Mucosa of stomach (tissue), 1 donor: ENCODE data around the gene GK2.

Experiments used
- H3K27me3 ChIP-seq: one replicate; pipeline ENCODE4 v1.7.0; 2013; ENCODE audit warnings: mild to moderate bottlenecking, low read length; ENCODE audit not compliant: control insufficient read depth, insufficient read depth
- H3K36me3 ChIP-seq: one replicate; pipeline ENCODE4 v1.7.0; 2013; ENCODE audit warnings: low read length; ENCODE audit not compliant: control insufficient read depth, insufficient read depth
- H3K4me1 ChIP-seq: one replicate; pipeline ENCODE4 v1.7.0; 2013; ENCODE audit warnings: mild to moderate bottlenecking, low read length; ENCODE audit not compliant: control insufficient read depth, insufficient read depth
- H3K4me3 ChIP-seq: one replicate; pipeline ENCODE4 v1.7.0; 2013; ENCODE audit warnings: low read length
- H3K9ac ChIP-seq: one replicate; pipeline ENCODE4 v1.7.0; 2013; ENCODE audit warnings: mild to moderate bottlenecking, low read length, moderate library complexity
- H3K9me3 ChIP-seq: one replicate; pipeline ENCODE4 v1.7.0; 2013; ENCODE audit warnings: mild to moderate bottlenecking, low read length, moderate library complexity; ENCODE audit not compliant: control insufficient read depth
- donor health status: Pancreatic carcinoma.

The GK2 gene

GRCh38 chr4:79413886-79414285 lies 5.9 kb upstream of the GK2 start:
- Histone ChIP-seq H3K36me3 (no peaks in the 10 kb centered on the region), H3K27me3 (no peaks in the 10 kb centered on the region), H3K4me1 (no peaks in the 10 kb centered on the region), H3K4me3 (no peak overlapping the region), H3K9me3 (no peaks in the 10 kb centered on the region), H3K9ac (no peak overlapping the region)

DNA sequence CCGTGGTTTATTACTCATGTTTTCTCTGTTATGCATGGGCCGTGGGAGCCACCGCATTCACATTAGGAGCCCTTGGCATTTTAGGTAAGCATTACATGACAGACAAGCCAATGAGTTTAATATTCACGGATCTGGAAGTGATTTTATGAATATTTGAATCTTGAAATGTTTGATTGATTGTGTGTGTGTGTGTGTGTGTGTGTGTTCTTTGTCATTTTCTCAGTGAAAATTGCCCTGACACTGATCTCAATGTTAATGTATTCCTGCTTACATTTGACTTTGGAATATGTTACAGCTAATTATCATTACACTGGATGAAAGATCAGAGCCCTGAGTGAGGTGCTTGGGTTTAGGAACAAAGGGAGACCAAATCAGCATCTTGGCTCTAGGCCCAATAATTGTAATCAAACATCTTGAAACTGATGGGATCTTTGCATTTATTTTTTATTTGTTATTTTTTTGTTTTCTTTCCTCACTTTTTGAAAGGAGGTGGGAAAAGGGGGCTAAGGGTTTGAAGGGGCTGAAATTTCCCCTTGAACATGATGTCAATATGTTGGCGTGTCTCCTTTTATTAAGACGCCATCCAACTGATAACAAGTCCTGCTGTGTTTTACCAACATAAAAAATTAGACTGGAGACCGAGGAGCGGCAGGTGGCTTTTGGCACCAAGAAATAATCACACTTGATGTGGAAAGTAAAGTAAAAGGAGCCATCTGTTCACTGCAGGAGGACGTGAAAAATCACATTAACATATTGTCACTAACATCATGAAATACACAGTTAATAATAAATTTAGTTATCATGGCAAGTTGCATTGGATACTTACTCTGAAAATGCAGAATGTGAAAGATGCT lies 5.2 kb upstream of the GK2 start:
- no peaks in the 10 kb centered on the region for H3K9me3 ChIP-seq

GRCh38 chr4:79404666-79405065 lies 3.4 kb downstream of the GK2 start:
- Histone ChIP-seq H3K4me3 (no peak overlapping the region), H3K36me3 (no peaks in the 10 kb centered on the region), H3K9ac (no peak overlapping the region), H3K4me1 (no peaks in the 10 kb centered on the region), H3K27me3 (no peaks in the 10 kb centered on the region), H3K9me3 (no peaks in the 10 kb centered on the region)

More for the DNA sequence above, 5.2 kb upstream of the GK2 start:
- Histone ChIP-seq H3K9ac (no peak overlapping the region), H3K4me3 (no peak overlapping the region), H3K27me3 (no peaks in the 10 kb centered on the region), H3K36me3 (no peaks in the 10 kb centered on the region), H3K4me1 (no peaks in the 10 kb centered on the region)

- H3K9ac ChIP-seq, result no peak overlapping the region
- no peak overlapping the region for H3K4me3 ChIP-seq
- no peaks in the 10 kb centered on the region for H3K9me3 ChIP-seq
- no peaks in the 10 kb centered on the region for H3K4me1 ChIP-seq
- H3K36me3 ChIP-seq, result no peaks in the 10 kb centered on the region
- H3K27me3 ChIP-seq, result no peaks in the 10 kb centered on the region
Observed at GRCh38 chr4:79403356-79403755, 4.7 kb downstream of the GK2 start.

DNA sequence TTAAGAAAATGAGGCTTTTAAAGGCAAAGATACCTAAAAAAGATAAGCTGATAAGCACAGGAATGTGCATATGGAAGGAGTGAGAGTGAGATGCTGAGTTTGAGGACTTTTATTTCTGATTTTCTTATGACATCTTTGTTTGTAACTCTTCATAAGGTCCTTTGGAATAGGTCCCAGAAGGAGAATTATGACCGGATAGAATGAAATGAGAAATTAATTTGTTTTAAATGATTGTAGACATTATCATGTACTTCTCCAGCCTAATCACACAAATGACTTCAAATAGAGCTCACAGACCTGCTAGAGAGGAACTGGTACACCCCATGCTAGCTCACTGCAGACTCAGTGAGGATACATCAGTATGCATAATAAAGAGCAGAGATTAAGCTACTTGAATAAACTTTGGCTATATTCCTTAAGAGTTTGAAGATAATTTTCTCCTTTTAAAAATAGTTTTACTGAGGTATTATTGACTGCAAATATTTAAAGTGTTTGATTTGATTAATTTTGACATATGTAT lies 5.6 kb downstream of the GK2 start:
- Histone ChIP-seq H3K4me1 (no peaks in the 10 kb centered on the region), H3K27me3 (no peaks in the 10 kb centered on the region), H3K9me3 (no peaks in the 10 kb centered on the region), H3K4me3 (no peak overlapping the region), H3K36me3 (no peaks in the 10 kb centered on the region), H3K9ac (no peak overlapping the region)

DNA sequence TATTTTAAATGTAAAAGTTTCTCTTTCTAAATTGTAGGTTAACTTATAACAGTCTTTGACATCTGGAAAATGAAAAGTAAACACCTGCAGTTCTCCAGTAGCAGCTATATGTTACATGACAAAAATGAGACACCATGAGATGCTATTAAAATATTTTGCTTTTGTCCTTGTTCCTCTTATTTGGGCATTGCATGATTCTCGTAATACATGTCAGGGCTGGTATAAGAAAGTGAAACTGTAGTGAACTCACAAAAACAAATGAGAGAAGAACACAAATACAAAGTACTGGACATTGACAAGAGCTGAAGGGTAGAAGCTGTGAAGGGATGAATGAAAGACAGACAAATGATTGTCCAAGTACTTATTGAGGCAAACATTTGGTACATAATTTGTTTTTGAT lies 9.0 kb downstream of the GK2 start:
- no peaks in the 10 kb centered on the region for H3K27me3 ChIP-seq
- H3K4me3 ChIP-seq, result no peak overlapping the region
- no peak overlapping the region for H3K9ac ChIP-seq
- H3K4me1 ChIP-seq, result no peaks in the 10 kb centered on the region
- H3K36me3 ChIP-seq, result no peaks in the 10 kb centered on the region
- H3K9me3 ChIP-seq, result no peaks in the 10 kb centered on the region

DNA sequence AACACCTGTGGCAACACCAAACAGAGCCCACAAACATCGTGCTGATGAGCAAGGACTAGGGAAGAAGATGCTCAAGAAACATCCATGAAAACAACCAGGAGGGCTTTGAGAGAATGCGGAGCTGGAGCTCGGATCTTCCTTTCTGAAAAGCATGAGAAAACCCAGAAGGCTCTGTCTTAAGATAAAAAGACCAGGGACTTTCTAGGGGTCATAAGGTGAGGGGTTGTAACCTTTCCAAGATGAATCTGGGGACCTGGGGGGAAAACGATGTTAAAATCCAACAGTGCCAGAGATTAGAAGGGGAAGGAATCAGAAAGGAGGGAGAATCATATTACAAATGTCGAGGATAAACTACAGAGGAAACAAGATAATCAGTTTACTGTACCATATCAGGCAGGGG lies 10.1 kb downstream of the GK2 start:
- no peaks in the 10 kb centered on the region for H3K27me3 ChIP-seq
- no peak overlapping the region for H3K4me3 ChIP-seq

DNA sequence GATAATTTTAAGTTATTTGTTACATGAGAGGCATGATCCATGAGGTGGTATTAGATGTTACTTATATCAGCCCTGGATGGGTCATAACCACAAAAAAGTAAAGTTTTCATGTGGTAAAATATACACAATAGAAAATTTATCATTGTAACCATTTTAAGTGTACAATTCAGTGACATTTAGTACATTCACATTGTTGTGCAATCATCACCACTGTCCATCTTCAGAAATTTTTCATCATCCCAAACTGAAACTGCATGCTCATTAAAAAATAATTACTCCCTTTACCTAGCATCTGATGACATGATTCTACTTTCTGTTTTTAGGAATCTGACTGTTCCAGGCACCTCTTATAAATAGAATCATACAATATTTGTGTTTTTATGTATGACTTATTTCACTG lies 11.2 kb downstream of the GK2 start:
- Histone ChIP-seq H3K4me3 (no peak overlapping the region), H3K9me3 (no peaks in the 10 kb centered on the region), H3K27me3 (no peaks in the 10 kb centered on the region), H3K4me1 (no peaks in the 10 kb centered on the region), H3K36me3 (no peaks in the 10 kb centered on the region), H3K9ac (no peak overlapping the region)

More for the DNA sequence above, 10.1 kb downstream of the GK2 start:
- Histone ChIP-seq H3K36me3 (no peaks in the 10 kb centered on the region), H3K4me1 (no peaks in the 10 kb centered on the region), H3K9me3 (no peaks in the 10 kb centered on the region), H3K9ac (no peak overlapping the region)

DNA sequence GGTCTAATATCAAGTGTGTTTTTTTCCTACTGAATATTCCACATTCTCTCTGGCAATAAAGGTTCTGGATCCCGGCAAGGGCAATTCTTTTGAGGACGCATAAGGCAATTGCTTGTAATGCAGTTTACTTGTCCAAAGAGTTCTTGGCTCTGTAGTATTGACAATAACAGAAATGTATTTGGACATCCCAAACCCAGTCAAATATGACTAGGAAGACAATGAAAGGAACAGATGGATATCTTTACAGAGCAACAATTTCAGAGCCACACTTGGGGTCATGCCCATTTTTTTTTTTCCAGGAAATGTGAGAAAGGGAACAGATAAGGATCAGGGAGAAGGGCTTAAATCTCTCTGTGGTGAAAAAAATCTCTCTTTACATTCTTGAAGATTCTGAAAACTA lies 12.2 kb downstream of the GK2 start:
- no peaks in the 10 kb centered on the region for H3K4me1 ChIP-seq
- no peaks in the 10 kb centered on the region for H3K27me3 ChIP-seq
- H3K36me3 ChIP-seq, result no peaks in the 10 kb centered on the region
- H3K9ac ChIP-seq, result no peak overlapping the region
- no peak overlapping the region for H3K4me3 ChIP-seq
- H3K9me3 ChIP-seq, result no peaks in the 10 kb centered on the region

DNA sequence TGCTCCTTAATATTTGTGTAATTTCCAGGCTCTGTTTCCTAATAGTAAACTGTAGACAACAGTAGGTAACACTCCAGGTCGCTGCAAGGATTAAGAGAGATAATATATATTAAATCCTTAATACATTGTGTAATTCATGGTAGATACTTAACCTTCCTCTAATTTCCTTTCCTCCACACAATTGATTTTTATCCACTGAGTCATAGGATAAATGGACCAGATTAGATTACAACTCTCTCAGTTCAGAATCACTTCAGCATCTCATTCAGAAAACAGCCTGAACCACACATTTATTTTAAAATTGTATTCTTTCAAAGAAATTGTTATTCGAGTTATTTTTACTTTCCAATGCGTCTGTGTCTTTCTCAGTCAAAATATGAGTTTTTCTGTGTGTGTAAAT lies 17.1 kb downstream of the GK2 start:
- Histone ChIP-seq H3K27me3 (no peaks in the 10 kb centered on the region), H3K9me3 (no peaks in the 10 kb centered on the region), H3K4me3 (no peak overlapping the region), H3K9ac (no peak overlapping the region), H3K36me3 (no peaks in the 10 kb centered on the region), H3K4me1 (no peaks in the 10 kb centered on the region)

- H3K4me3 ChIP-seq, result no peak overlapping the region
- no peak overlapping the region for H3K9ac ChIP-seq
- H3K27me3 ChIP-seq, result no peaks in the 10 kb centered on the region
- H3K36me3 ChIP-seq, result no peaks in the 10 kb centered on the region
- H3K9me3 ChIP-seq, result no peaks in the 10 kb centered on the region
- no peaks in the 10 kb centered on the region for H3K4me1 ChIP-seq
Observed at GRCh38 chr4:79385641-79386040, 22.4 kb downstream of the GK2 start.

DNA sequence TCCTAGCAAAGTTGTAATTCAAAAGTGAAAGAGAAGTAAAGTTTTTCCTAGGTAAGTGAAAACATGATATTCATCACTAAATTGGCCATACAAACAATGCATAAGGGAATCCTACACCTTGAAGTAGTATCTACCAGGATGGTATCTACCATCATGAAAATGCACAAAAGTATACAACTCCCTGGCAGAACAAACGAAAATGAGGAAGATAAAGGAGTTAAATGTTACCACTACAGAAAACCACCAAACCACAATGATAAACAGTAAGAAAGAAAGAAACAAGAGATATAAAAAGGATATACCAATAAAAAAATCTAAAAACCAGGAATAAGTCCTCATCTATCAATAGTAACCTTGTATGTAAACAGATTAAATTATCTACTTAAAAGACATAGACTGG lies 26.9 kb downstream of the GK2 start:
- H3K9me3 ChIP-seq, result no peaks in the 10 kb centered on the region
- no peaks in the 10 kb centered on the region for H3K36me3 ChIP-seq
- no peak overlapping the region for H3K9ac ChIP-seq
- H3K4me3 ChIP-seq, result no peak overlapping the region
- H3K27me3 ChIP-seq, result no peaks in the 10 kb centered on the region
- no peaks in the 10 kb centered on the region for H3K4me1 ChIP-seq
